GM12872 (cell line): ENCODE data around the gene GALNT18.

ENCODE experiments used
- TF ChIP-seq, protein P1 (sequence below): IDR thresholded peaks from 3 replicates; pipeline ENCODE4 v1.5.1; 2011; ENCODE audit warnings: low read depth, mild to moderate bottlenecking, low read length, moderate library complexity; ENCODE audit not compliant: insufficient read depth

GALNT18 gene

DNA sequence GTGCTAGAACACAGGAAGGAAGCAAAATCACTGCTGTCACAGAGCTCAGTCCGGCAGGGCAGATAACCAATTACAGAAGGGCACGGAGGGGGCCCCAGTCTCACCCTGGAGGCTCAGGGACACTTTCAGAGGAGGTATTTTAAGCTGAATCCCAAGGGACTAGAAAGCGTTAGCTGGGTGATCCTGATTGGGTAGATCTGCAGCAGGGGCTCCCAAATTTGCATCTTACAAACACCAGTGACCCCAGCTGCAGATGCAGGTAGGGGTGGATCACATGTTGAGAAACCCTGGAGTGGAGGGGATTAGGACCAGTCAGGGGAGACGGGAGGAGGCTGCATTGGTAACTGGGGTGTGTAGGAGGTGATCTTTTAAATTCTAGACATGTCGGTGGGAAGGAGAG, 360.2 kb downstream of the GALNT18 start:
- TF ChIP-seq, protein P1, sequence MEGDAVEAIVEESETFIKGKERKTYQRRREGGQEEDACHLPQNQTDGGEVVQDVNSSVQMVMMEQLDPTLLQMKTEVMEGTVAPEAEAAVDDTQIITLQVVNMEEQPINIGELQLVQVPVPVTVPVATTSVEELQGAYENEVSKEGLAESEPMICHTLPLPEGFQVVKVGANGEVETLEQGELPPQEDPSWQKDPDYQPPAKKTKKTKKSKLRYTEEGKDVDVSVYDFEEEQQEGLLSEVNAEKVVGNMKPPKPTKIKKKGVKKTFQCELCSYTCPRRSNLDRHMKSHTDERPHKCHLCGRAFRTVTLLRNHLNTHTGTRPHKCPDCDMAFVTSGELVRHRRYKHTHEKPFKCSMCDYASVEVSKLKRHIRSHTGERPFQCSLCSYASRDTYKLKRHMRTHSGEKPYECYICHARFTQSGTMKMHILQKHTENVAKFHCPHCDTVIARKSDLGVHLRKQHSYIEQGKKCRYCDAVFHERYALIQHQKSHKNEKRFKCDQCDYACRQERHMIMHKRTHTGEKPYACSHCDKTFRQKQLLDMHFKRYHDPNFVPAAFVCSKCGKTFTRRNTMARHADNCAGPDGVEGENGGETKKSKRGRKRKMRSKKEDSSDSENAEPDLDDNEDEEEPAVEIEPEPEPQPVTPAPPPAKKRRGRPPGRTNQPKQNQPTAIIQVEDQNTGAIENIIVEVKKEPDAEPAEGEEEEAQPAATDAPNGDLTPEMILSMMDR = no peak

- TF ChIP-seq, protein P1 = no peak
Measured at GRCh38 chr11:11260903-11261302, 360.9 kb downstream of the GALNT18 start.

DNA sequence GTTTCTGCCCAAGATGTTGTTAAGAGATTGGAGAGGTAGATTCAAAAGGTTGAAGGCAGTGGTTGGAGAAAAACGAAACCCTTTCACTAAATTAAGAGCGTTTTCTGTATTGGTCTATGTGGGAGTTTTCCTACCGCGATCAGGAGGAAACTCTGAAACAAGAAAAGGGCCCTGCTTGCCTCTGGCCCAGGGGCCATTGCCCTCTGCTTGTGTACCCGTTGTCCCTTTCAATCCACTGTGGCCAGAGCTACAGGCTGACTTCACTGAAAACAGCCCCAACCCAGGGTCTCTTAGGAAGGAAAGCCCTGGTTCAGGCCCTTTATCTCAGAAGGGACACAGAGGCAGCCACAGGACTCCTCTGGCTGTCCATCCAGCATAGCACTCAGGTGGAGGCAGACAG, 367.8 kb downstream of the GALNT18 start:
- TF ChIP-seq, protein P1 = no peak

DNA sequence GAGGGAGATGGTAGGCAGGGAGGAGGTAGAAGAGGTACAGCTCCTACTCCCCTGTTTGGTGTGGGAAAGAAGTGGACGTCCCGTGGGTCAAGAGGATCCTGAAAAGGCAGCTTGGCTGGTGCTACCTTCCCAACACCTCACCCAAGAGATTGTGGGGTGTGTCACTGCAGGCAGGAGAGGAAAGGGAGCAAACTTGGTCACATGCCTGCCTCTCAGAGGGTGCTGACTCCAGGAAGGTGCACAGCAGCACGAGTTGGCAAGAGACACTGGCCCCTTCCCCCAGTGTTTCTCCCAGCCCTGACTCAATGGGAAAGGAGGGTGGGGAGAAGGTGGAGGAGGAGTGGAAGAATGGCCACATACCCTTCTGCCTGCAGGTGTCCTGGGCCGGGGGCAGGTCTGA, 368.3 kb downstream of the GALNT18 start:
- TF ChIP-seq, protein P1 = no peak

DNA sequence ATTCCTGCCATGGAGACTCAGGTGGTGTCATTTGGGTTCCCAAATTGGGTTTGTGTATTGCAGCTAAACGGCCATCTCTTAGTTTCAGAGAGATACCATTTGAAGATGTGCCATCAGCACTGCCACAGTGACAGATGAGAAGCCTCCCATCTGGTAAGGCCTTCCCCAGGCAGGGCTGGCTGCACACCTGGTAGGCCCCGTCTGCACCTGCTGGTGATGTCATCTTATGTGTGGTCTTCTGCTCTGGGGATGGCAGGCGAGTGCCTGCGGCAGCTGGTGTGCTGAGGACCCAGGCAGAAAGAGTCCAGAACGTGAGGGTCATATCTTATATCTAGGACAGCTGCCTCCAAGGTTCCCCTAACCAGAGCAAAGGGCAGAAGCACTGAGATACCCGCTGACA, 369.4 kb downstream of the GALNT18 start:
- TF ChIP-seq, protein P1 = no peak

DNA sequence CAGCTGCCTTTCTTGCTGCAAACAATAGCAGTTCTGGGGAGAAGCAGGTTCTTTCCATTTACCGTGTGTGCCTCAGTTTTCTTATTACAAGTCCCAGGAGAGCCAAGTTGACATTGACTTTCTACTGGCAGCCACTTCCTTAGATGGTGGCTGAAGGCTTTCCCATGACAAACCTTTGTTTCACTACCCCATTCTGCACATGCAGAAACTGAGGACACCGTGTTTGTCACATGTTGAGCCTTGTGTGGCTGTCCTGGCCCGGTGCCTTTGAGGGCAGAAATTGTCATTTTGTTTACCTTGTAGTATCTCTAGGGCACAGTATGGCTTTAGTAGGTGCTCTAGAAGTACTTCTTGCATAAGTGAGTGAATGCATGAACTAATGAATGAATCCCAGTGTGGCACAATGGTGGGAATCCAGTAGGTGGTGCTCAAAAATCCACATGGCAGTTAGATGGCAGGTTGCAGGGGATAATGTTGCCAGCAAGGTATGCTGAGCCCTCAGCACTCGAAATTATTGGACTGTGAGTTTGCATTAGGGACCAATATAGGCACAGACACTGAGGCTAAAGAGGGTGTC, 370.3 kb downstream of the GALNT18 start:
- TF ChIP-seq, protein P1 = no peak

GRCh38 chr11:11250470-11250869, 371.3 kb downstream of the GALNT18 start:
- TF ChIP-seq, protein P1 = no peak
